Stomach (tissue), 9 donors: ENCODE data around the gene VASP. TPM values are rescaled to one million over a fixed set of nuclear protein-coding genes. Genes with fewer than 3 reads are reported as not detected.
A peak's percentile ranks its signal among the peaks of the same experiment; 100 is the strongest.

Experiments
- DNase-seq, 2 donors: peaks; one replicate each; pipeline versions ENCODE4 v3.0.0 to v3.0.0-alpha.2; 2013 to 2019
- H3K27ac ChIP-seq, 5 donors: fragments of 200-600 bp in 4 of 5; sonication (generic) in 4 of 5; one replicate each; pipeline ENCODE4 v1.5.1; 2013 to 2019; ENCODE audit warnings: mild to moderate bottlenecking in 1 of 5, moderate library complexity in 1 of 5
- H3K27me3 ChIP-seq, 3 donors: fragments of 200-600 bp; sonication (generic); one replicate each; pipeline ENCODE4 v1.5.1; 2017 to 2019; ENCODE audit warnings: mixed run types in 1 of 3
- H3K36me3 ChIP-seq, 4 donors: fragments of 200-600 bp; sonication (generic); 1 replicate in 3 of 4; 2 replicates in 1 of 4; pipeline ENCODE4 v1.5.1; 2016 to 2019
- H3K4me1 ChIP-seq, 4 donors: fragments of 200-600 bp; sonication (generic); one replicate each; pipeline ENCODE4 v1.5.1; 2016 to 2019
- H3K4me3 ChIP-seq, 4 donors: fragments of 200-600 bp; sonication (generic) in 3 of 4; one replicate each; pipeline ENCODE4 v1.5.1; 2016 to 2019; ENCODE audit warnings: mild to moderate bottlenecking in 1 of 4
- H3K9me3 ChIP-seq, 4 donors: fragments of 200-600 bp; sonication (generic); one replicate each; pipeline ENCODE4 v1.5.1; 2016 to 2019
- EP300 ChIP-seq: sonication (generic); formaldehyde crosslinking; IDR thresholded peaks from one replicate; pipeline ENCODE4 v1.6.1; 2017; ENCODE audit warnings: antibody characterized with exemption
- POLR2A ChIP-seq, 4 donors: fragments of 450-650 bp; IDR thresholded peaks; one replicate each; pipeline ENCODE4 v1.6.1; 2016; ENCODE audit warnings: antibody characterized with exemption in 4 of 4, control low read depth in 2 of 4, mild to moderate bottlenecking in 1 of 4, moderate library complexity in 1 of 4
- POLR2AphosphoS5 ChIP-seq, 3 donors: sonication (generic); formaldehyde crosslinking; IDR thresholded peaks; one replicate each; pipeline ENCODE4 v1.6.1; 2016; ENCODE audit warnings: antibody characterized with exemption in 3 of 3
- WGBS, 5 donors: extraction: QIAGEN DNeasy Blood & Tissue Kit in 3 of 5; methylation state at CpG; one replicate each; pipeline versions ENCODE4 v1.1.5 to v1.1.7; 2013 to 2018; 5-methylcytosine and 5-hydroxymethylcytosine counted together
- intact Hi-C: fragments of 100-400 bp; cut with DNase I; formaldehyde crosslinking; loops from one replicate; pipeline ENCODE4 v1.15.1; 2023; ENCODE audit warnings: low total_unique reads
- polyA plus RNA-seq, 3 donors: library from polyadenylated mRNA; stranded (reverse); fragments of 200-250 nt; gene quantifications; one replicate each; pipeline ENCODE4 v1.2.3, GENCODE V29; 2013
- total RNA-seq, 5 donors: library from RNA; depleted of rRNA; stranded (reverse); fragments of >200 nt; gene quantifications; one replicate each; pipeline versions ENCODE4 v1.1.0 to v1.2.3, GENCODE V29; 2014 to 2016
- TF ChIP-seq, protein P1 (sequence below), 7 experiments: fragments of 450-650 bp in 4 of 7; fragments of 200-600 bp in 3 of 7; sonication (generic) in 3 of 7; IDR thresholded peaks; one replicate each; pipeline ENCODE4 v1.5.1; 2016 to 2019; ENCODE audit warnings: antibody characterized with exemption in 7 of 7, control low read depth in 2 of 7, mild to moderate bottlenecking in 1 of 7
- donor health status: healthy with polysubstance abuse.
- donor health status: Bipolar disorder and iron deficiency.
- donor health status: healthy.

VASP gene
- total and polyA plus RNA-seq, 8 donors: 48.4 to 280 (median 97.5) TPM

DNA sequence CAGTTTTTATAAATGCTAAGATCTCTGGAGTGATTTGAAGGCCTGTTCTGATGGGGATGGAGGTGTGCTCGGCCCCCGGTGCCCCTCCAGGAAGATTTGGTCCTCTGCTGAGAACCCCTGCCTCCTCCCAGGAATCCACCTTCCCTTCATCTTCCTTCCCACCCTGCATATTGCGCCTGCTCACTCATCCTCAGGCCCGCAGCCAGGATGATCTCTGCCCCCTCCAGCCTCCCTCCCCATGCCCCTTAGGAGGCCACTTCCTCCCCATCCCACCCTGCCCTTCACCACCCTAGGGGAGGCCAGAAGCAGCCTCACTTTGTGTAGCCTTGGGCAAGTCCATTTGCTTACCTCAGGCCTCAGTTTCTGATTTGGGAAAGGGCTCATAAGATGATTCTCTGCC is 19.7 kb downstream of the VASP start:
- peaks cover 0 to 10% (median 10%) of the 10 kb centered on the region in 3 donors for H3K27me3 ChIP-seq
- peaks cover 18 to 75% (median 39%) of the 10 kb centered on the region in 4 donors for H3K4me1 ChIP-seq
- DNase-seq: no peak
- H3K4me3 ChIP-seq: no peak overlapping the region
- TF ChIP-seq POLR2A (IDR thresholded peaks at IDR 0.05) (no peak), EP300 (no peak), POLR2AphosphoS5 (IDR thresholded peaks at IDR 0.05) (no peak)
- TF ChIP-seq, protein P1, sequence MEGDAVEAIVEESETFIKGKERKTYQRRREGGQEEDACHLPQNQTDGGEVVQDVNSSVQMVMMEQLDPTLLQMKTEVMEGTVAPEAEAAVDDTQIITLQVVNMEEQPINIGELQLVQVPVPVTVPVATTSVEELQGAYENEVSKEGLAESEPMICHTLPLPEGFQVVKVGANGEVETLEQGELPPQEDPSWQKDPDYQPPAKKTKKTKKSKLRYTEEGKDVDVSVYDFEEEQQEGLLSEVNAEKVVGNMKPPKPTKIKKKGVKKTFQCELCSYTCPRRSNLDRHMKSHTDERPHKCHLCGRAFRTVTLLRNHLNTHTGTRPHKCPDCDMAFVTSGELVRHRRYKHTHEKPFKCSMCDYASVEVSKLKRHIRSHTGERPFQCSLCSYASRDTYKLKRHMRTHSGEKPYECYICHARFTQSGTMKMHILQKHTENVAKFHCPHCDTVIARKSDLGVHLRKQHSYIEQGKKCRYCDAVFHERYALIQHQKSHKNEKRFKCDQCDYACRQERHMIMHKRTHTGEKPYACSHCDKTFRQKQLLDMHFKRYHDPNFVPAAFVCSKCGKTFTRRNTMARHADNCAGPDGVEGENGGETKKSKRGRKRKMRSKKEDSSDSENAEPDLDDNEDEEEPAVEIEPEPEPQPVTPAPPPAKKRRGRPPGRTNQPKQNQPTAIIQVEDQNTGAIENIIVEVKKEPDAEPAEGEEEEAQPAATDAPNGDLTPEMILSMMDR (IDR thresholded peaks at IDR 0.05): no peak
- peak overlapping the region in 2 of 5 donors; percentile 3 to 66 for H3K27ac ChIP-seq
- intact Hi-C loops: loop anchor here (10.0 kb wide), 1 partner anchor 118 kb away; no protein-coding TSS in a partner anchor
- no peaks in the 10 kb centered on the region for H3K9me3 ChIP-seq
- peaks cover 39 to 60% (median 54%) of the 10 kb centered on the region in 4 donors for H3K36me3 ChIP-seq
- 88 to 97% (median 89%) methylated on average over 4 of the region's 4 CpGs for WGBS, 5 donors

DNA sequence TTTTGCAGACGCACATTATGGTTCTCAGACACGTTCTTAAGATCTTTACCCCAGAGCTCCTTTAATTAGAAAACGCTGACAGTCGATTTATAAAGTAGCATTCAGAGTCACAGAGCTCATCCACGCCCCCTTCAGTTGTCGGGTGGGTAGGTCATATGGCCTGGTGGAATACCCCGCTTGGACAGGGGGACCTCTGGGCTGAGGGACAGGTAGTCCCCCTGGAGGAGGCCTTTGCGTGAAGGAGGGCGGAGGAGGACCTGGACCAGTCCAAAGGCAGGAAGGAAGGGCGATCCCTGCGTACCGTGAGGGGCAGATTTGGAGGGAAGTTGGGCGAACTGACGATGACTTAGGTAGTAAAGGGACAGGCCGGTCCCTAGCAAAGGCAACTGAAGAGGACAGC is 20.5 kb downstream of the VASP start:
- TF ChIP-seq, protein P1 (IDR thresholded peaks at IDR 0.05): no peak
- TF ChIP-seq POLR2AphosphoS5 (IDR thresholded peaks at IDR 0.05): peak in 1 of 3 donors; percentile 17
- no peak for TF ChIP-seq EP300
- TF ChIP-seq POLR2A (IDR thresholded peaks at IDR 0.05): no peak
- Histone ChIP-seq H3K4me3 (peak overlapping the region in 1 of 4 donors; percentile 45), H3K4me1 (peaks cover 18 to 67% (median 38%) of the 10 kb centered on the region in 4 donors), H3K9me3 (no peaks in the 10 kb centered on the region), H3K36me3 (peaks cover 32 to 52% (median 46%) of the 10 kb centered on the region in 4 donors), H3K27me3 (peaks cover 0 to 10% (median 10%) of the 10 kb centered on the region in 3 donors), H3K27ac (peak overlapping the region; percentile 9 to 72 (median 59))
- no peak for DNase-seq
- intact Hi-C loops: loop anchor here (10.0 kb wide), 1 partner anchor 117 kb away; no protein-coding TSS in a partner anchor
- 58 to 69% (median 63%) methylated on average over 15 of the region's 15 CpGs for WGBS, 5 donors

DNA sequence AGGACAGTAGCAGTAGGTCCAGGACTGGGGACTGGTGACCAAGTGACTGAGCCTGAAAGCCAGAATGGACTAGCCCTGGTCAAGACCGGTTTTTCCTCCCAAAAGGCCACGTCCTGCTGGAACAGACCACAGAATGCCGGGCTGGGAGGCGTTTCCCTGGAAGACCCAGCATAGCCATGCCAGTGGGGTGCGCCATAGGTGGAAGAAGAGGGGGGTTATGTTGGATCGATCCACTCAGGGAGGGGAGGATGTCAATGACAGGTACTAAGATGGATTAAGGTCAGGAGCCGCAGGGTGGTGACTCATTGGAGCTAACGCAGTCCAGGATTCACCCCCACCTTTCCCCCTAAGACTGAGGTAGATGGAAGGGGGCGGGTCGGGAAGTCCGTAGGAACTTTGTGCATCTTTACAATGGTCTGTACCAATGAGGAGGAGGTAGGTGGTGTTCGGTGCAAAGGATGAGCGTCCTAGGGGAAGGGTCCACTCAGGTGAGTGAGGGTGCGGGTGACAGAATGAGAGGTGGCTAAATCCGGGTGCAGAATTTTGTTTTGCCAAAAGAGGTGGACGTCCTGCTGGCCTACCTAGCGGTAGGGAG is 21.0 kb downstream of the VASP start:
- TF ChIP-seq POLR2A (IDR thresholded peaks at IDR 0.05): no peak
- intact Hi-C loops: loop anchor here (10.0 kb wide), 1 partner anchor 117 kb away; no protein-coding TSS in a partner anchor
- 13 to 26% (median 20%) methylated on average over 17 of the region's 17 CpGs for WGBS, 5 donors
- no peaks in the 10 kb centered on the region for H3K9me3 ChIP-seq
- H3K4me3 ChIP-seq: peak overlapping the region; percentile 39 to 49 (median 46)
- peaks cover 18 to 62% (median 38%) of the 10 kb centered on the region in 4 donors for H3K4me1 ChIP-seq
- peak overlapping the region; percentile 9 to 72 (median 59) for H3K27ac ChIP-seq
- peaks cover 30 to 47% (median 41%) of the 10 kb centered on the region in 4 donors for H3K36me3 ChIP-seq
- H3K27me3 ChIP-seq: peaks cover 0 to 10% (median 10%) of the 10 kb centered on the region in 3 donors
- DNase-seq: peak in 1 of 2 donors; percentile 76

DNA sequence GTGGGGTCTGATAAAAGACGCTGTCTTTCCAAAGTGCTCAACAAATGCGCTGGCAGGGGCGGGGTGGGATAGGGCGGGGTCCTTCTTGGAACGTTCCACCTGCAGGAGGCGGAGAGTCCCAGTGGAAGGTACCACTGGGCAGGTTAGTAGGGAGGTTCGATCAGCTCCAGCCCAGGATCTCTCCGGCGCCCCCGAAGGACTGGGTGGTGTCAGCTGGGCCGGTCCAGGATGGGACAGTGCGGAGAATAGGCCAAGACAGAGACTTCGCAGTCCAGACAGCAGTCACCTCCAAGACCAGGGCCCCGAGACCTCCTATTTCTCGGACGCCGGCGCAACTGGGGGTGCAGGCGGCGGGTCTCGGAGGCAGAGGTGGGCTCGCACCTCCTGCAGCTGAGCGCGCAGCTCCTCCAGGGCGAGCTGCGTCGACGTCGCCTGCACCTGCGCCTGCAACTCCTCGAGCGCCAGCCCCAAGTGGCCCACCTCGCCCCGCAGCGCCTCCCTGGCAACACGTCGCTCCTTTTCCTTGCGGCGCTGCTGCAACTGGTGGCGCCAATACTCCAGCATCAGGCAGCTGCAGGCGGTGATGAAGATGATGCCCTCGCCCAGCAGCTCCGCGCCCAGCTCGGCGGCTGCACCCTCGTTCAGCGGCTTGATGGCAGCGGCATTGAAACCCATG is 21.6 kb downstream of the VASP start:
- Histone ChIP-seq H3K36me3 (peaks cover 29 to 41% (median 38%) of the 10 kb centered on the region in 4 donors), H3K9me3 (no peaks in the 10 kb centered on the region), H3K27ac (peak overlapping the region; percentile 9 to 72 (median 59)), H3K4me3 (peak overlapping the region; percentile 39 to 49 (median 46)), H3K4me1 (peaks cover 18 to 57% (median 35%) of the 10 kb centered on the region in 4 donors), H3K27me3 (peaks cover 0 to 10% (median 10%) of the 10 kb centered on the region in 3 donors)
- peak; percentile 70 to 90 for DNase-seq
- TF ChIP-seq, protein P1 (IDR thresholded peaks at IDR 0.05): peak in 1 of 7 experiments; percentile 6
- no peak for TF ChIP-seq POLR2A (IDR thresholded peaks at IDR 0.05)
- 5 to 14% (median 6%) methylated on average over 18 to 49 of the region's 49 CpGs for WGBS, 5 donors
- intact Hi-C loops: loop anchor here (10.0 kb wide), 1 partner anchor 116 kb away; no protein-coding TSS in a partner anchor
